CD4-positive, alpha-beta T cell treated with Interleukin-6 at 100 ng/mL for 8 hours (primary cell): ENCODE data around the gene P2RY12.
"Not testable (repeated sequence)": the region's sequence is repeated elsewhere in the genome, so short reads cannot be mapped to it uniquely, and the experiment has no call there.

ENCODE experiments used
- DNase-seq: peaks from one replicate; pipeline ENCODE4 v3.0.0-alpha.2; 2020; ENCODE audit warnings: mixed read lengths, low spot score

P2RY12 gene

GRCh38 chr3:151393146-151393830 is 8.7 kb upstream of the P2RY12 start:
- no peak for DNase-seq

DNA sequence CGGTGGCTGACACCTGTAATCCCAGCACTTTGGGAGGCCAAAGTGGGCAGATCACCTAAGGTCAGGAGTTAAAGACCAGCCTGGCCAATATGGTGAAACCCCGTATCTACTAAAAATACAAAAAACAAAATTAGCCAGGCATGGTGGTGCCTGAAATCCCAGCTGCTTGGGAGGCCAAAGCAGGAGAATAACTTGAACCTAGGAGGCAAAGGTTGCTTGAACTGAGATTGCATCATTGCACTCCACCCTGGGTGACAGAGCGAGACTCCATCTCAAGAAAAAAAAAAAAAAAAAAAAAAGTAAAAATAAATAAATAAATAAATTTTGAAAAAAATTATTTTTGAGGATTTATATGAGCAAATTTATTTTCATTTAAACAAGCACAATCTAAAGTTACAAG is 7.6 kb upstream of the P2RY12 start:
- not testable (repeated sequence) for DNase-seq

- DNase-seq = no peak
These were observed 7.2 kb upstream of the P2RY12 start for GRCh38 chr3:151391720-151392119.

DNA sequence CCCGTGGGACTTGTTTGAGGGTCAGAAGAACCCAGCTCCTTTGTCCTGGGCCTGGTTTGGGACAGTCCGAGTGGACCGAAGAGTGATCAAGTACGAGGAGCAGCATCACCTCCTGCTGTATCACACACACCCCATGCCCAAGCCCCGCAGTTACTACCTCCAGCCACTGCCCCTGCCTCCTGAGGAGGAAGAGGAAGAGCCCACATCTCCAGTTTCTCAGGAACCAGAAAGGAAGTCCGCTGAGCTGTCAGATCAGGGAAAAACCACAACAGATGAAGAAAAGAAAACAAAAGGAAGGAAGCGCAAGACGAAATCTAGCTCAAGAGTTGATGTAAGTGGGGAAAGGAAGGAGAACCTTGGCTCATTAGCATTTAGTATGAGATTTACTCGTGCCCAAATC is 3.3 kb upstream of the P2RY12 start:
- no peak for DNase-seq

- no peak for DNase-seq
These were observed 2.9 kb upstream of the P2RY12 start for GRCh38 chr3:151387432-151387831.

- no peak for DNase-seq
These were observed 1.5 kb upstream of the P2RY12 start for GRCh38 chr3:151386056-151386455.

DNA sequence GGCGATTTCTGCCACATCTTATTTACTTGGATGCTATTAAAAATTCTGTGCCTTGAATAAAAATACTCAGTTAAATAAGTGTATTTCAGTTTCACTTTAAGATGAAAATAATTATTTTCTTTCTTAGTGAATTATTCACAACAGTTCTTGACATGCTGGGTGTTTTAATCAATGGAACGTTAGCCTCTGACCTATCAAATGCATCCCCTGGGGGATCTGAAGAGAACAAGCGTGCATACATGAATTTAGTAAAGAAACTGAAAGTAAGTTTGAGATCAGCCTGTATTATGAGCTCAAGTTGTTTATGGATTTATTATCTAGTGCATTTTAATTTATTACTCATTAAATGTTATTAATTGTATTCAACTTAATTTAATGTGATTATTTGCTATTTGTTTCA is 597 bp downstream of the P2RY12 start:
- no peak for DNase-seq

DNA sequence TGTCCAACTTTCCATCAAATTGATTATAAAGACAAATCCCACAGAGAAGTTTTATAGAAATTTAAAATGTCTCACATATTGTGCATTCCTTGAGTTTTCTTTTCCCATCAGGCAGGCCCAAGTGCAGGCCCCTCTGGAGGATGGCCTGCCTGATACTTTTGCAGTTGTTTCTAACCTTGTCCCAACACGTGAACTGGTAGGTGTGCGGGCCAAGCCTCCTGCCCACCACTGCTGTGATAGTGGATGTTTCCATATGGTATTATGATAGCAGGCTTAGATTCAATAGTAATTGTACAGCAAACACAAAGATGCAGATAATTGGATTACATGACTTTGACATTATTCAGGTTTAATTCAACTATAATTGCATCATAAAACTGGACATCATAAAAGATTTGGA is 1.4 kb downstream of the P2RY12 start:
- no peak for DNase-seq

DNA sequence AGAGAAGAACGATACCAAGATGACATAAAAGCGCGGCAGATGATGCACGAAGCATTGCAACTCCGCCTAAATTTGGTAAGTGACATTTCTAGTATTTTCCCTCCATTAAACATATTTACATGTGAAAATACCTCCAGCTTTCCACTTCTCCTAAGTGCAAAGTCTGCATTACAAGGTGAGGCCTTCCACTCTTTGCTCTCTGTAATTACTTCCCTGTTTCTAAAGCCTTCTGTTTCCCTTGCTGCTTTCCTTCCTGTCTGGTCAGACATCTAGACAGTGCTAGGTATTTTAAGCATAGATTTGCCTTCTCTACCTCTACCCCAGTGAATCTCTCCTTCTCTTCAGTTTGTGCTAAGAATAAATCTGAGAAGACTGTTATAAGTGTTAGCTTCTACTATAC is 1.9 kb downstream of the P2RY12 start:
- DNase-seq = no peak

GRCh38 chr3:151379083-151379734 is 5.3 kb downstream of the P2RY12 start:
- no peak for DNase-seq

DNA sequence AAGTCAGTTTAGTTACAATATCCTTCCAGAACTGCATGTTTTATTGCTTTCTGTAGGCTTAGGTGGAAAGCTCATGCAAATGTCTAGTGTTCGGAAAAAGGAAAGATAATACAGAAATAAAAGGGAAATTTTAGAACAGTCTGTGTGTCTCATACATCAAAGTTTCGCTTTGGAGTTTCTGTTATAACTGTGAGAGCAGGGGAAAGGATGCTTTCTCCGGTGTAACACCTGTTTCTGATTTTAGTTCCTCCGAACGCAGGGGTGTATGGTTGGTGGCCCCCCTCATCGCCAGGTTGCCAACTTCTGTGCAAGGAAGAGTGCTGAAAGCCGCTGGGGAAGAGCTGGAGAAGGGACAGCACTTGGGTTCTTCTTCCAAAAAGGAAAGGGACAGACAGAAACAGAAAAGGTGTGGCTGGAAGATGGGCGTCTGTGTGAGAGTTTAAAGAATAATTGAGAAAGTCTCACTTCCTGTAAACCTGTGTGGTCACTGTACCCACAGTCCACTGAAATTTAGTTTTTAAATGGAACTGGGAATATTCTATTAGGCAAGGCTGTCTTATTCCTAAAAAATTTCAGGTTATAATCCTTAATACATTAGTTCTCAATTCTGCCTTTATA is 6.7 kb downstream of the P2RY12 start:
- DNase-seq = no peak

GRCh38 chr3:151372063-151372820 is 12.3 kb downstream of the P2RY12 start:
- DNase-seq = no peak

DNA sequence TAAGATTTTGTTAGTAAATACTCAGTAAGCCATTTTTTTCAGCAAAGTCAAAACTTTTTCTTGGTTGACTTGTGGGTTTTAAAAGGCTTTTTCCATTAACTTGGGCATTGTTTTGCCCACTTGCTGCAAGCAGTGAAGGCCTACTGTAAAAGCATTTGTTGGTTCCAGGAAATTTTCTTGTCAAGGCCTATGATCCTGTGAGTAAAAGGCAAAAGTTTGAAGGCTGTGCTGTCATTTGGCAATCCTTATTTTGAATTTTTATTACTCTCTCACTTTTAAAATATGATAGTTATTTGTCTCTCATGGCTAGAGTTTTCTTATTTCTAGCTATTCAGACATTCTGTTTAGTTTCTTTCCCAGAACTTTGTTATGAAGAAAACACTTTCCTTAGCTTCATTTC is 13.0 kb downstream of the P2RY12 start:
- no peak for DNase-seq

GRCh38 chr3:151367448-151367847 is 17.1 kb downstream of the P2RY12 start:
- DNase-seq = no peak

GRCh38 chr3:151366993-151367392 is 17.6 kb downstream of the P2RY12 start:
- no peak for DNase-seq

- no peak for DNase-seq
These were observed 21.8 kb downstream of the P2RY12 start for GRCh38 chr3:151362751-151363174.

- DNase-seq = no peak
These were observed 27.1 kb downstream of the P2RY12 start for GRCh38 chr3:151357463-151357850.

DNA sequence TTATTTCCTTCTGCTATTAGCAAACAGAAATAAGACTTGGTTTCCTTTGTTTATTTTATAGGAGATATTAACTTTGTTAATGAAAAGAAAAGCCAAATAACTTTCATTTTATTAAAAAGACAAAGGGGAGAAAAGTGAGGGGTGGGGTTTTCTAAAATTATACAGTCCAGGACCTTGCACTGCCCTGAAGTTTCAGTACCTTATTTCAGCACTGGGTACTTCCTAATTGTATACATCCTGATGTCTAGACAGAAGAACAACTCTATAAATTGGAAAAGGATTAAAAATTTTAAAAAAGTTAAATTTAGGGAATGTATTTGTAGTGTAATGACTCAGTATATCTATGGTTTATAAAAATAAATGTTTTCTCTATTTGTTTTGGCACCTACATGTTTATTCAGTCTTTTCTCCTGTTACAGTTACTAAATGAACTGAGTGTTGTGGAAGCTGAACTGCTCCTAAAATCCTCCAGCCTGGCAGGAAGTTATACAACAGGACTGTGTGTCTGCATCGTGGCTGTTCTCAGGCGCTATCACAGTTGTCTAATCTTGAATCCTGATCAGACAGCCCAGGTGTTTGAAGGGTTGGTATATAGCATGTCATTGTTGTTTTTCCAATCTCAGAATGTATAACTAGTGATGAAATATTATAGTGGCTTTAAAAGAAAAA is 27.6 kb downstream of the P2RY12 start:
- DNase-seq = no peak

DNA sequence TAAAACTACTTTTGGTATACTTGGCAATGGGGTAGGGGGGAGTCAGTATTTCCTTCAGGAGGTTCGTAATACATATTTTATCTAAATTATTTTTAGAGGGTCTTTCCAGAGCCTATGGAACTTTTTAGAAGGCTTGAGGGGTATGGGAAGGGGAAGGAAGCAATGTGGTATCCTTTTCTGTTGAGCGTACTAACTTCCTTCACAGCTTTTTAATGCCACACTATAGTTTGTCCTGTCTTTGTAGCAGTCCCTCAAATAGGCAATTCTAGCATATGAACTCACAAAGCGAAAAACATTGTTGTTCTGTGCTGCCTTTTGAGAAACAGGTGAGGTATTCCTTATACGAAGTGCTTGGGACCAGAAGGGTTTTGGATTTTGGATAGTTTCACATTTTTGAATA is 32.9 kb downstream of the P2RY12 start:
- DNase-seq = no peak

GRCh38 chr3:151351219-151351618 is 33.3 kb downstream of the P2RY12 start:
- DNase-seq = no peak

- DNase-seq = no peak
These were observed 33.9 kb downstream of the P2RY12 start for GRCh38 chr3:151350656-151351055.

- no peak for DNase-seq
These were observed 37.1 kb downstream of the P2RY12 start for GRCh38 chr3:151347432-151347831.
